IMR-90 (cell line): Measurements from ENCODE around the gene B4GALNT2.

Experiments used
- BHLHE40 ChIP-seq: fragments of 150-350 bp; IDR thresholded peaks from 2 replicates; pipeline ENCODE4 v1.6.1; 2016; ENCODE audit warnings: mild to moderate bottlenecking, low read depth, low read length
- CHD1 ChIP-seq: IDR thresholded peaks from 2 replicates; pipeline ENCODE4 v1.6.1; 2012; ENCODE audit warnings: low read depth, low read length, improper control_type of control experiment
- CTCF ChIP-seq: conservative IDR thresholded peaks from 2 replicates; pipeline ENCODE4 v1.5.1; 2012; ENCODE audit warnings: mild to moderate bottlenecking, low read depth, low read length, improper control_type of control experiment
- ELK1 ChIP-seq: fragments of 150-350 bp; IDR thresholded peaks from 2 replicates; pipeline ENCODE4 v1.6.1; 2016; ENCODE audit warnings: low read depth, mild to moderate bottlenecking, low read length, moderate library complexity, borderline replicate concordance
- FOS ChIP-seq: fragments of 150-350 bp; IDR thresholded peaks from 2 replicates; pipeline ENCODE4 v1.6.1; 2016; ENCODE audit warnings: low read depth, low read length
- MAFK ChIP-seq: IDR thresholded peaks from 2 replicates; pipeline ENCODE4 v1.6.1; 2012; ENCODE audit warnings: low read depth, low read length, improper control_type of control experiment
- MAZ ChIP-seq: IDR thresholded peaks from 2 replicates; pipeline ENCODE4 v1.6.1; 2012; ENCODE audit warnings: low read depth, mild to moderate bottlenecking, low read length, improper control_type of control experiment, moderate library complexity, borderline replicate concordance
- NFE2L2 ChIP-seq: fragments of 150-350 bp; IDR thresholded peaks from 2 replicates; pipeline ENCODE4 v1.6.1; 2016; ENCODE audit warnings: low read depth, mild to moderate bottlenecking, low read length
- POLR2A ChIP-seq: IDR thresholded peaks from 2 replicates; pipeline ENCODE4 v1.6.1; 2012; ENCODE audit warnings: mild to moderate bottlenecking, low read depth, low read length
- RAD21 ChIP-seq: IDR thresholded peaks from 2 replicates; pipeline ENCODE4 v1.6.1; 2012; ENCODE audit warnings: low read length, improper control_type of control experiment
- RCOR1 ChIP-seq: IDR thresholded peaks from 2 replicates; pipeline ENCODE4 v1.6.1; 2012; ENCODE audit warnings: mild to moderate bottlenecking, low read length, improper control_type of control experiment; ENCODE audit not compliant: insufficient replicate concordance
- RFX5 ChIP-seq: IDR thresholded peaks from 2 replicates; pipeline ENCODE4 v1.8.0; 2012; ENCODE audit warnings: low read depth, mild to moderate bottlenecking, low read length, moderate library complexity
- SMC3 ChIP-seq: fragments of 150-350 bp; IDR thresholded peaks from 2 replicates; pipeline ENCODE4 v1.6.1; 2016; ENCODE audit warnings: low read depth, mild to moderate bottlenecking, antibody characterized with exemption, low read length, moderate library complexity
- TF ChIP-seq, protein P1 (sequence below): fragments of 150-350 bp; IDR thresholded peaks from 2 replicates; pipeline ENCODE4 v1.6.1; 2017; ENCODE audit warnings: mild to moderate bottlenecking, antibody characterized with exemption, low read length, low read depth

DNA sequence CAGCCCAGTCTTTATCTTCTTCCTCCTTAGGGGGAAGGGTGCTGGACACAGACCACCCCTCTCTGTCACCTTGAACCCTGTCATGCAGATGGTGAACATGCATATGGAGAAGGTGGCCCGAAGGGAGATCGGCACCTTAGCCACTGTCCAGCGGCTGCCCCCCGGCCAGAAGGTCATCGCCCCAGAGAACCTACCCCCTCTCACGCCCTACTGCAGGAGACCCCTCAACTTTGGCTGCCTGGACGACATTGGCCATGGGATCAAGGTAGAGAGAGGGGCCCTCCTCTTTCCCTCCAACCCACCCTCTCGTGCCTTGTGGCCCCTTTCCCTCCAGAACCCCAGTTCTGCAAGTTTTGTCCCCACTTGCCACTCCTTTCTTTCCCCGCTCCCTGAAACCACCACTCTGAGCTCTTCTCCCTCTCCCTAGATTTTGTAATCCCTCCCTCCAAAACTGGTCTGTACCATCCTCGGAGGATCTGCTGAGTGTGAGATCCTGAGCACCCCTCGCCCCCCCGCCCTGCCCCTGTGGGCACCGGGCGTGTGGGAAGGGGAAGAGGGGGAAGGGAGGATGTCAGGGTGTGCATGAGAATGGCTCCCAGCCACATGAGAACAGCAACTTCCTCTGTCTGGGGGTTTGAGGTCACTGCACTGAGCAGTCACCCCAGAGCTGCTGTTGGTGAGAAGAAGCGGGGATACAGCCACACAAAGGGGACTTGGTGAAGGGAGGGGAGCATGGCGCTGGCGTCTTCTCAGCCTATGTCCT, 85.3 kb downstream of the B4GALNT2 start:
- no peak for TF ChIP-seq CTCF
- no peak for TF ChIP-seq POLR2A
- no peak for TF ChIP-seq BHLHE40
- no peak for TF ChIP-seq RFX5
- TF ChIP-seq ELK1 = no peak
- no peak for TF ChIP-seq RAD21
- TF ChIP-seq, protein P1, sequence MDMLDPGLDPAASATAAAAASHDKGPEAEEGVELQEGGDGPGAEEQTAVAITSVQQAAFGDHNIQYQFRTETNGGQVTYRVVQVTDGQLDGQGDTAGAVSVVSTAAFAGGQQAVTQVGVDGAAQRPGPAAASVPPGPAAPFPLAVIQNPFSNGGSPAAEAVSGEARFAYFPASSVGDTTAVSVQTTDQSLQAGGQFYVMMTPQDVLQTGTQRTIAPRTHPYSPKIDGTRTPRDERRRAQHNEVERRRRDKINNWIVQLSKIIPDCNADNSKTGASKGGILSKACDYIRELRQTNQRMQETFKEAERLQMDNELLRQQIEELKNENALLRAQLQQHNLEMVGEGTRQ = no peak
- no peak for TF ChIP-seq NFE2L2
- no peak for TF ChIP-seq RCOR1
- TF ChIP-seq FOS = no peak
- no peak for TF ChIP-seq CHD1
- TF ChIP-seq SMC3 = no peak
- TF ChIP-seq MAZ = no peak
- no peak for TF ChIP-seq MAFK
